Ovary (tissue), 9 donors: ENCODE data around the gene FSD1. TPM values are rescaled to one million over a fixed set of nuclear protein-coding genes. Genes with fewer than 3 reads are reported as not detected.

Experiments
- DNase-seq, 5 donors: peaks; one replicate each; pipeline ENCODE4 v3.0.0-alpha.2; 2019 to 2020
- H3K27ac ChIP-seq, 2 donors: fragments of 200-600 bp; one replicate each; pipeline versions ENCODE4 v1.5.1 to v1.8.0; 2019 to 2022
- H3K27me3 ChIP-seq: fragments of 200-600 bp; one replicate; pipeline ENCODE4 v1.8.0; 2022
- H3K36me3 ChIP-seq: fragments of 200-600 bp; sonication (generic); one replicate; pipeline ENCODE4 v1.5.1; 2019
- H3K4me1 ChIP-seq: one replicate; pipeline ENCODE4 v1.8.1; 2013; ENCODE audit warnings: mild to moderate bottlenecking, moderate library complexity; ENCODE audit not compliant: insufficient read depth
- H3K4me3 ChIP-seq: fragments of 200-600 bp; sonication (generic); one replicate; pipeline ENCODE4 v1.5.1; 2017
- H3K9me3 ChIP-seq, 2 donors: fragments of 200-600 bp in 1 of 2; sonication (generic) in 1 of 2; one replicate each; pipeline versions ENCODE4 v1.5.1 to v1.8.1; 2013 to 2019; ENCODE audit warnings: mild to moderate bottlenecking in 1 of 2, moderate library complexity in 1 of 2
- EP300 ChIP-seq: sonication (generic); formaldehyde crosslinking; IDR thresholded peaks from one replicate; pipeline ENCODE4 v1.6.1; 2017; ENCODE audit warnings: antibody characterized with exemption
- POLR2A ChIP-seq: fragments of 450-650 bp; IDR thresholded peaks from one replicate; pipeline ENCODE4 v1.6.1; 2017; ENCODE audit warnings: antibody characterized with exemption, mild to moderate bottlenecking, moderate library complexity
- WGBS, 3 donors: extraction: QIAGEN DNeasy Blood & Tissue Kit in 1 of 3; methylation state at CpG; one replicate each; pipeline versions ENCODE4 v1.1.5 to v1.1.7; 2013 to 2017; 5-methylcytosine and 5-hydroxymethylcytosine counted together
- intact Hi-C, 4 donors: fragments of 100-400 bp; cut with DNase I; formaldehyde crosslinking; loops; one replicate each; pipeline versions ENCODE4 v1.11.0 to v1.15.1; 2022 to 2023
- polyA plus RNA-seq, 2 donors: library from polyadenylated mRNA; stranded (reverse); fragments of 200-250 nt in 1 of 2; fragments of 350-450 nt in 1 of 2; fragmentation: Illumina TruSeq in 1 of 2; extraction: RNeasy Lipid Tissue Mini Kit (QIAGEN cat#74804) in 1 of 2; gene quantifications; one replicate each; pipeline ENCODE4 v1.2.3, GENCODE V29; 2013 to 2014
- total RNA-seq, 7 donors: library from RNA; depleted of rRNA in 2 of 7; stranded (reverse); fragments of >200 nt in 2 of 7; fragmentation: NEBNext Ultra II Directional in 3 of 7; extraction: Animal tissue kit (Norgen Biotek cat#: 25700) in 3 of 7; gene quantifications; one replicate each; pipeline versions ENCODE4 v1.1.0 to v1.2.4, GENCODE V29; 2016 to 2023
- TF ChIP-seq, protein P1 (sequence below), 3 donors: fragments of 450-650 bp in 2 of 3; fragments of 200-600 bp in 1 of 3; IDR thresholded peaks; one replicate each; pipeline versions ENCODE4 v1.5.1 to v1.8.0; 2016 to 2022; ENCODE audit warnings: antibody characterized with exemption in 3 of 3, mild to moderate bottlenecking in 1 of 3
- donor health status: DM: no; HTN: no; CAD: no; lungs with moderate emphysema.
- donor health status: DM: no; HTN: no; CAD: no.
- donor health status: Bipolar disorder and iron deficiency.
- donor health status: DM: yes; HTN: yes; CAD: no.
- donor health status: DM: no; HTN: no; CAD: no.
- donor health status: DM: yes; HTN: yes; CAD: no.

Gene FSD1
- total and polyA plus RNA-seq, 9 donors = 0.11 to 0.48 (median 0.18) TPM; not detected in 6

GRCh38 chr19:4362101-4362828 lies 57.9 kb downstream of the FSD1 start:
- Histone ChIP-seq H3K4me3 (no peak overlapping the region), H3K9me3 (no peaks in the 10 kb centered on the region), H3K27ac (peak overlapping the region; percentile 70 to 88), H3K27me3 (no peaks in the 10 kb centered on the region), H3K36me3 (no peaks in the 10 kb centered on the region), H3K4me1 (peaks cover 25% of the 10 kb centered on the region)
- intact Hi-C loops = no loop called here
- DNase-seq = peak in 2 of 5 donors; percentile 51 to 57
- WGBS, 3 donors = 61 to 83% (median 74%) methylated on average over 32 of the region's 32 CpGs
- TF ChIP-seq, protein P1, sequence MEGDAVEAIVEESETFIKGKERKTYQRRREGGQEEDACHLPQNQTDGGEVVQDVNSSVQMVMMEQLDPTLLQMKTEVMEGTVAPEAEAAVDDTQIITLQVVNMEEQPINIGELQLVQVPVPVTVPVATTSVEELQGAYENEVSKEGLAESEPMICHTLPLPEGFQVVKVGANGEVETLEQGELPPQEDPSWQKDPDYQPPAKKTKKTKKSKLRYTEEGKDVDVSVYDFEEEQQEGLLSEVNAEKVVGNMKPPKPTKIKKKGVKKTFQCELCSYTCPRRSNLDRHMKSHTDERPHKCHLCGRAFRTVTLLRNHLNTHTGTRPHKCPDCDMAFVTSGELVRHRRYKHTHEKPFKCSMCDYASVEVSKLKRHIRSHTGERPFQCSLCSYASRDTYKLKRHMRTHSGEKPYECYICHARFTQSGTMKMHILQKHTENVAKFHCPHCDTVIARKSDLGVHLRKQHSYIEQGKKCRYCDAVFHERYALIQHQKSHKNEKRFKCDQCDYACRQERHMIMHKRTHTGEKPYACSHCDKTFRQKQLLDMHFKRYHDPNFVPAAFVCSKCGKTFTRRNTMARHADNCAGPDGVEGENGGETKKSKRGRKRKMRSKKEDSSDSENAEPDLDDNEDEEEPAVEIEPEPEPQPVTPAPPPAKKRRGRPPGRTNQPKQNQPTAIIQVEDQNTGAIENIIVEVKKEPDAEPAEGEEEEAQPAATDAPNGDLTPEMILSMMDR (IDR thresholded peaks at IDR 0.05) = no peak
- TF ChIP-seq EP300 (no peak), POLR2A (no peak)

DNA sequence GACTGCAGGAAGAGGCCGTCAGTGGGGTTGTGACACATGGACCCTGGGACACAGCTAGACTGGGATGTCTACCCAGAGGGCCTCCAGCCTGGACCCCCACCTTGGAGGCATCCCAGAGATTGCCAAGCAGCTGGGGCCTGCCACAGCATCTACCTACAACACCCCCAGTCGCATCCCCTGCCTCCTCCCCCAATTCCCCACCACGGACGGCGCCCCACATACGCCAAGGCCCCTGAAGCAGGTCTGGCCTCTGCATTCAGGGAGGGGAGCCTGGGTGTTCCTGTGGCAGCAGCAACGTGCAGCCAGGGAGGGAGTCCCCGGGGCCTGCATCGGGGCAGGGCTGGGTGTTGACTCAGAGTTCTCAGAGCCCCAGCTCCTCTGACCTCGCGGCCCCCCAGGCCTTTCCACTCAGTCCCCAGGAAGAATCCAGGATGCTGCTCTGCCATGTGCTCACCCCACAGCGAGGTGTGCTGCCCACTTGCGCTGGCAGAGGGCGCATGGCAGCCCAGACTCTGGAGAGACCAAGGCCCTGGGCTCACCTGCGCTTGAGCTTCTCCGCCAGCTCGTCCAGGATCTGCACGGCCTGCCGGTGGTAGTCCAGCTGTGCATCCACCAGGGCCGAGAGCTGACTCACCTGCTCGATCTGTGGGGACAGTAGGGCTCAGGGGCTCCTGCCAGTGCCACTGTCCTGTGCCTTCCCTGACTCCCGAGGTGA lies 58.6 kb downstream of the FSD1 start:
- DNase-seq = peak in 1 of 5 donors; percentile 37
- Histone ChIP-seq H3K27ac (peak overlapping the region in 1 of 2 donors; percentile 88), H3K27me3 (no peaks in the 10 kb centered on the region), H3K4me3 (no peak overlapping the region), H3K36me3 (no peaks in the 10 kb centered on the region), H3K4me1 (peaks cover 29% of the 10 kb centered on the region), H3K9me3 (no peaks in the 10 kb centered on the region)
- intact Hi-C loops = no loop called here
- WGBS, 3 donors = 70 to 78% (median 76%) methylated on average over 19 to 22 of the region's 22 CpGs
- TF ChIP-seq EP300 (no peak), POLR2A (no peak)
- TF ChIP-seq, protein P1 (IDR thresholded peaks at IDR 0.05) = no peak

DNA sequence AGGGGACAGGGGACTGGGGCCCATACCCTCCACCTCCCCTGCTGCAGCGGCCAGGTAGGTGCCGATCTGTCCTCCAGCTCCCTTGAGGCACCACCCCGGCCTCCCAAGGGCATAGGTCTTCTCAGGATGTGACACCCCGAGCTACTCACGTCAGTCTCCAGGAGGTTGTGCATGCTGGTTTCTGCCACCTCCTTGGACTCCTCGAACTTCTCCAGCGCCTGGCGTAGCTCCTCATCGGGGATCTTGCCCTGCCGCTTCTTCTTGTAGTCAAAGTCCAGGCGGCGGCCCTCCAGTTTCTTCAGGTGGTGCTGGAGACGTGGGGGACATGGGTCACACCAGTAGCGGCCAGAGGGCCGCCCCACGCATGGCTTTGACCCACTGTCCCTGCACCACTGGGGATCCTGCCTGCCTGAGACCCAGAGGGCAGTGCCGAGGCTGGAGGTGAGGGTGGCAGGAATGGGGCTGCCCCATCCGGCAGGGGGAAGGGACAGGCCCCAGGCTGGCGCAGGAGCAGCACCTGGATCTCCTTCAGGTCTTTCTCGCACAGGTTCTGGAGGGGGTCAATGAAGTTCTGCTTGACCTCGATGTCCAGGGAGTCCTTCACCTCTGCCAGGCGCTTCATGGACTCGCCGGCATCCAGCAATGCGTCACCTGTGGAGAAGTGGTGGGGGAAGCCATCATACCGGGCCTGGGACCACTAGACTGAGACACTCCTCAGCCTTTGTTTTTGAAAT lies 59.3 kb downstream of the FSD1 start:
- TF ChIP-seq, protein P1 (IDR thresholded peaks at IDR 0.05) = no peak
- TF ChIP-seq POLR2A (no peak), EP300 (no peak)
- intact Hi-C loops = no loop called here
- H3K9me3 ChIP-seq = no peaks in the 10 kb centered on the region
- 87 to 93% (median 92%) methylated on average over 26 of the region's 26 CpGs for WGBS, 3 donors
- no peak for DNase-seq
- H3K4me1 ChIP-seq = peaks cover 35% of the 10 kb centered on the region
- H3K27ac ChIP-seq = no peak overlapping the region
- no peaks in the 10 kb centered on the region for H3K27me3 ChIP-seq
- H3K4me3 ChIP-seq = no peak overlapping the region
- H3K36me3 ChIP-seq = no peaks in the 10 kb centered on the region

DNA sequence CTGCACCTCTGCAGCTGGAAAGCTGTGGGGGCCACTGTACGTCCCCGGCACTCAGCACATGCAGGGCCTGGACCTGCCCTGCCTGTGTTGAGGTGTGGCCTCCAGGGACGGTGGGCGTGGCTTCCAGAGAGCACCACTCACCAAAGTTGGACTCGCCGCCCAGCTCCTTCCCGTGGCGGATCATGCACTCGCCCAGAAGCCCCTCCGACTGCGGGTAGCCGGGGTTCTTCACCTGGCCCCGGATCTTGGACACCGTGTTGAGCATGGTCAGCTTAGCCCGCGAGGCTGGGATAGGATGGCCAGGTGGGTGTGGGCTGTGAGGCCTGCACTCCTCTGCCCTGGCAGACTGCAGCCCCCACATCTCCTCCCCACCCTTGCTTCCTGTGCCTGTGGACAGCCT lies 60.9 kb downstream of the FSD1 start:
- no peak for DNase-seq
- TF ChIP-seq, protein P1 (IDR thresholded peaks at IDR 0.05) = no peak
- no peak for TF ChIP-seq POLR2A
- TF ChIP-seq EP300 = no peak
- H3K4me1 ChIP-seq = peaks cover 36% of the 10 kb centered on the region
- H3K9me3 ChIP-seq = no peaks in the 10 kb centered on the region
- H3K27ac ChIP-seq = no peak overlapping the region
- H3K27me3 ChIP-seq = no peaks in the 10 kb centered on the region
- no peaks in the 10 kb centered on the region for H3K36me3 ChIP-seq
- intact Hi-C loops = no loop called here
- no peak overlapping the region for H3K4me3 ChIP-seq
- 84% methylated on average over 16 of the region's 16 CpGs for WGBS, 3 donors
